OCI-LY7 (cell line): ENCODE results near the gene LIN28A. TPM values are rescaled to one million over a fixed set of nuclear protein-coding genes. Genes with fewer than 3 reads are reported as not detected.

Source experiments
- BruUV-seq: library from RNA; stranded (reverse); fragments of 400-500 nt; replicated peaks from 2 replicates; lab custom pipeline; 2021; lab: Mats Ljungman, UMichigan
- CTCF ChIA-PET: fragments of 300-600 bp; sonication (Branson Sonifier 250); formaldehyde crosslinking; loops from one replicate; lab custom pipeline; 2022; ENCODE audit warnings: antibody characterized with exemption; ENCODE audit not compliant: unreplicated experiment; lab: Charles Lee
- POLR2A ChIA-PET: fragments of 300-600 bp; sonication (Branson Sonifier 250); formaldehyde crosslinking; loops from one replicate; lab custom pipeline; 2022; ENCODE audit warnings: antibody characterized with exemption; lab: Charles Lee
- DNase-seq: peaks from one replicate; pipeline ENCODE4 v3.0.0-alpha.2; 2015; ENCODE audit warnings: low spot score
- H2AFZ ChIP-seq: fragments of 200-600 bp; sonication (generic), shearing (Covaris generic); 2 replicates; pipeline ENCODE4 v1.6.1; 2014; ENCODE audit warnings: mild to moderate bottlenecking, antibody characterized with exemption, low read length, moderate library complexity
- H3K27ac ChIP-seq: fragments of 200-600 bp; sonication (generic); 2 replicates; pipeline ENCODE4 v1.5.1; 2014; ENCODE audit warnings: mixed run types, low read depth, mild to moderate bottlenecking, moderate library complexity, low read length, inconsistent platforms; ENCODE audit not compliant: poor library complexity, severe bottlenecking
- H3K36me3 ChIP-seq: fragments of 200-600 bp; sonication (generic); 2 replicates; pipeline ENCODE4 v1.6.1; 2014; ENCODE audit warnings: mild to moderate bottlenecking, antibody characterized with exemption, low read length, moderate library complexity, mixed read lengths; ENCODE audit not compliant: insufficient read depth
- H3K4me1 ChIP-seq: fragments of 200-600 bp; sonication (generic); 2 replicates; pipeline ENCODE4 v1.5.1; 2014; ENCODE audit warnings: mild to moderate bottlenecking, low read length; ENCODE audit not compliant: insufficient read depth, poor library complexity, severe bottlenecking
- H3K4me2 ChIP-seq: fragments of 200-600 bp; sonication (generic); 2 replicates; pipeline ENCODE4 v1.6.1; 2014; ENCODE audit warnings: mild to moderate bottlenecking, low read length
- H3K4me3 ChIP-seq: fragments of 200-600 bp; sonication (generic); 2 replicates; pipeline ENCODE4 v1.5.1; 2014; ENCODE audit warnings: mild to moderate bottlenecking, low read depth, low read length; ENCODE audit not compliant: poor library complexity, severe bottlenecking
- H3K79me2 ChIP-seq: fragments of 200-600 bp; sonication (generic); 2 replicates; pipeline ENCODE4 v1.6.1; 2016; ENCODE audit warnings: low read depth, mild to moderate bottlenecking, low read length, moderate library complexity, mixed read lengths; ENCODE audit not compliant: insufficient read depth
- H3K9me2 ChIP-seq: fragments of 200-600 bp; sonication (generic); 2 replicates; pipeline ENCODE4 v1.6.1; 2016; ENCODE audit warnings: mild to moderate bottlenecking, low read length, mixed read lengths; ENCODE audit not compliant: insufficient read depth
- H3K9me3 ChIP-seq: fragments of 200-600 bp; sonication (generic); 2 replicates; pipeline ENCODE4 v1.6.1; 2014; ENCODE audit warnings: mild to moderate bottlenecking, mixed run types, low read length, mixed read lengths
- H4K20me1 ChIP-seq: fragments of 200-600 bp; sonication (generic); 2 replicates; pipeline ENCODE4 v1.6.1; 2014; ENCODE audit warnings: mild to moderate bottlenecking, antibody characterized with exemption, low read length, moderate library complexity, mixed read lengths; ENCODE audit not compliant: insufficient read depth
- EZH2phosphoT487 ChIP-seq: fragments of 200-600 bp; sonication (generic); IDR thresholded peaks from 2 replicates; pipeline ENCODE4 v1.6.1; 2018; ENCODE audit warnings: low read depth, borderline replicate concordance, mild to moderate bottlenecking, mixed run types, antibody characterized with exemption, low read length, moderate library complexity, mixed read lengths
- intact Hi-C: fragments of 100-400 bp; cut with micrococcal nuclease; formaldehyde crosslinking; loops from one replicate; pipeline ENCODE4 v1.10.0; 2022; ENCODE audit not compliant: unreplicated experiment
- total RNA-seq, 2 experiments: library from RNA; depleted of rRNA in 1 of 2; stranded (reverse); fragments of >200 nt in 1 of 2; shearing (Covaris generic) in 1 of 2; gene quantifications; 2 replicates each; pipeline ENCODE4 v1.2.3, GENCODE V29; 2014 to 2022
- TF ChIP-seq, protein P1 (sequence below): fragments of 200-600 bp; sonication (generic); conservative IDR thresholded peaks from 2 replicates; pipeline ENCODE4 v1.5.1; 2014; ENCODE audit warnings: mild to moderate bottlenecking, antibody characterized with exemption, low read length, moderate library complexity, mixed read lengths

The LIN28A gene
- total RNA-seq, 2 experiments from 2014 or later, result not detected

DNA sequence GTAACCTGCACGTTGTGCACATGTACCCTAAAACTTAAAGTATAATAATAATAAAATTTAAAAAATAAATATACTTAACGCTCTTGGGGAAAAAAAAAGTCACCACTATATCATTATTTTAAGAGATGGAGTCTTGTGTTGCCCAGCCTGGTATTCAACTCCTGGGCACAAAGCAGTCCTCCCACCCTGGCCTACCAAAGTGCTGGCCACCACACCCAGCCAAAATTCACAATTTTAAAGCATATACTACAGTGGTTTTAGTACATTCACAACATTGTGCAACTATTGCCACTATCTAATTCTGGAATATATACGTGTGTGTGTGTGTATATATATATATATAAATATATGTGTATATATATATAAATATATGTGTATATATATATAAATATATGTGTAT is 67.5 kb downstream of the LIN28A start:
- CTCF ChIA-PET, result no interaction called here
- intact Hi-C loops, result no loop called here
- peaks cover 17% of the 10 kb centered on the region for H3K79me2 ChIP-seq
- H3K9me3 ChIP-seq, result no peaks in the 10 kb centered on the region
- peaks cover 39% of the 10 kb centered on the region for H3K4me1 ChIP-seq
- no peak for DNase-seq
- no peak for TF ChIP-seq EZH2phosphoT487
- no peaks in the 10 kb centered on the region for H3K9me2 ChIP-seq
- no peak overlapping the region for H3K4me2 ChIP-seq
- H2AFZ ChIP-seq, result no peak overlapping the region
- H4K20me1 ChIP-seq, result peaks cover 18% of the 10 kb centered on the region
- H3K36me3 ChIP-seq, result peaks cover 41% of the 10 kb centered on the region
- no peak overlapping the region for H3K27ac ChIP-seq
- BruUV-seq, result no TSS peak
- POLR2A ChIA-PET, result no interaction called here
- H3K4me3 ChIP-seq, result no peak overlapping the region

GRCh38 chr1:26478988-26479387 is 68.4 kb downstream of the LIN28A start:
- H3K27ac ChIP-seq, result no peak overlapping the region
- POLR2A ChIA-PET, result interaction anchor here (0.7 kb wide), 1 partner anchor 1891 kb away, joined by 3 read pairs; no protein-coding TSS in a partner anchor

More at GRCh38 chr1:26478988-26479387, 68.4 kb downstream of the LIN28A start:
- TF ChIP-seq, protein P1, sequence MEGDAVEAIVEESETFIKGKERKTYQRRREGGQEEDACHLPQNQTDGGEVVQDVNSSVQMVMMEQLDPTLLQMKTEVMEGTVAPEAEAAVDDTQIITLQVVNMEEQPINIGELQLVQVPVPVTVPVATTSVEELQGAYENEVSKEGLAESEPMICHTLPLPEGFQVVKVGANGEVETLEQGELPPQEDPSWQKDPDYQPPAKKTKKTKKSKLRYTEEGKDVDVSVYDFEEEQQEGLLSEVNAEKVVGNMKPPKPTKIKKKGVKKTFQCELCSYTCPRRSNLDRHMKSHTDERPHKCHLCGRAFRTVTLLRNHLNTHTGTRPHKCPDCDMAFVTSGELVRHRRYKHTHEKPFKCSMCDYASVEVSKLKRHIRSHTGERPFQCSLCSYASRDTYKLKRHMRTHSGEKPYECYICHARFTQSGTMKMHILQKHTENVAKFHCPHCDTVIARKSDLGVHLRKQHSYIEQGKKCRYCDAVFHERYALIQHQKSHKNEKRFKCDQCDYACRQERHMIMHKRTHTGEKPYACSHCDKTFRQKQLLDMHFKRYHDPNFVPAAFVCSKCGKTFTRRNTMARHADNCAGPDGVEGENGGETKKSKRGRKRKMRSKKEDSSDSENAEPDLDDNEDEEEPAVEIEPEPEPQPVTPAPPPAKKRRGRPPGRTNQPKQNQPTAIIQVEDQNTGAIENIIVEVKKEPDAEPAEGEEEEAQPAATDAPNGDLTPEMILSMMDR, result no peak
- no peak for TF ChIP-seq EZH2phosphoT487
- peaks cover 32% of the 10 kb centered on the region for H3K4me1 ChIP-seq
- no peak overlapping the region for H3K4me3 ChIP-seq
- H3K9me3 ChIP-seq, result no peaks in the 10 kb centered on the region
- peaks cover 9% of the 10 kb centered on the region for H3K79me2 ChIP-seq
- no peak overlapping the region for H3K4me2 ChIP-seq
- DNase-seq, result no peak
- CTCF ChIA-PET, result no interaction called here
- intact Hi-C loops, result no loop called here
- BruUV-seq, result no TSS peak
- no peak overlapping the region for H2AFZ ChIP-seq
- no peaks in the 10 kb centered on the region for H3K9me2 ChIP-seq
- H4K20me1 ChIP-seq, result peaks cover 9% of the 10 kb centered on the region
- peaks cover 33% of the 10 kb centered on the region for H3K36me3 ChIP-seq

Other genes starting within 250 kb of the LIN28A start
- not detected in 2 replicates for gene C1orf232, start 241.9 kb upstream of the LIN28A start, total RNA-seq (2014; rRNA removed; shearing (Covaris generic))
- gene C1orf232, start 241.9 kb upstream of the LIN28A start, total RNA-seq (2022), result not detected in 2 replicates
- gene ZNF593, start 240.9 kb upstream of the LIN28A start, total RNA-seq (2014; rRNA removed; shearing (Covaris generic)), result 60.0 and 63.6 TPM in 2 replicates
- gene ZNF593, start 240.9 kb upstream of the LIN28A start, total RNA-seq (2022), result 33.0 and 42.8 TPM in 2 replicates
- gene ZNF593OS, start 239.0 kb upstream of the LIN28A start, total RNA-seq (2014; rRNA removed; shearing (Covaris generic)), result not detected in 2 replicates
- not detected in 2 replicates for gene ZNF593OS, start 239.0 kb upstream of the LIN28A start, total RNA-seq (2022)
- gene CNKSR1, start 233.3 kb upstream of the LIN28A start, total RNA-seq (2014; rRNA removed; shearing (Covaris generic)), result 0.77 and 2.5 TPM in 2 replicates
- 2.5 and 2.7 TPM in 2 replicates for gene CNKSR1, start 233.3 kb upstream of the LIN28A start, total RNA-seq (2022)
- not detected in 2 replicates for gene CATSPER4, start 220.2 kb upstream of the LIN28A start, total RNA-seq (2014; rRNA removed; shearing (Covaris generic))
- not detected in 2 replicates for gene CATSPER4, start 220.2 kb upstream of the LIN28A start, total RNA-seq (2022)
- 46.4 and 55.2 TPM in 2 replicates for gene CEP85, start 176.6 kb upstream of the LIN28A start, total RNA-seq (2014; rRNA removed; shearing (Covaris generic))
- gene CEP85, start 176.6 kb upstream of the LIN28A start, total RNA-seq (2022), result 47.1 and 53.6 TPM in 2 replicates
- 18.6 and 25.3 TPM in 2 replicates for gene SH3BGRL3, start 130.7 kb upstream of the LIN28A start, total RNA-seq (2014; rRNA removed; shearing (Covaris generic))
- gene SH3BGRL3, start 130.7 kb upstream of the LIN28A start, total RNA-seq (2022), result 58.6 and 60.9 TPM in 2 replicates
- gene UBXN11, start 104.2 kb upstream of the LIN28A start, total RNA-seq (2014; rRNA removed; shearing (Covaris generic)), result 74.2 and 75.8 TPM in 2 replicates
- 98.6 and 111 TPM in 2 replicates for gene UBXN11, start 104.2 kb upstream of the LIN28A start, total RNA-seq (2022)
- 409 and 470 TPM in 2 replicates for gene CD52, start 92.9 kb upstream of the LIN28A start, total RNA-seq (2014; rRNA removed; shearing (Covaris generic))
- gene CD52, start 92.9 kb upstream of the LIN28A start, total RNA-seq (2022), result 677 and 769 TPM in 2 replicates
- gene CRYBG2, start 56.7 kb upstream of the LIN28A start, total RNA-seq (2014; rRNA removed; shearing (Covaris generic)), result 1.3 and 4.4 TPM in 2 replicates
- 3.0 and 5.5 TPM in 2 replicates for gene CRYBG2, start 56.7 kb upstream of the LIN28A start, total RNA-seq (2022)
- not detected in 2 replicates for gene ZNF683, start 38.1 kb upstream of the LIN28A start, total RNA-seq (2014; rRNA removed; shearing (Covaris generic))
- gene ZNF683, start 38.1 kb upstream of the LIN28A start, total RNA-seq (2022), result not detected in 2 replicates
- 33.2 and 39.0 TPM in 2 replicates for gene DHDDS, start 21.5 kb downstream of the LIN28A start, total RNA-seq (2014; rRNA removed; shearing (Covaris generic))
- 43.4 and 45.1 TPM in 2 replicates for gene DHDDS, start 21.5 kb downstream of the LIN28A start, total RNA-seq (2022)
- 649 and 817 TPM in 2 replicates for gene HMGN2, start 61.6 kb downstream of the LIN28A start, total RNA-seq (2014; rRNA removed; shearing (Covaris generic))
- gene HMGN2, start 61.6 kb downstream of the LIN28A start, total RNA-seq (2022), result 990 and 1,017 TPM in 2 replicates
- 54.1 and 72.2 TPM in 2 replicates for gene RPS6KA1, start 118.9 kb downstream of the LIN28A start, total RNA-seq (2014; rRNA removed; shearing (Covaris generic))
- 83.3 and 91.0 TPM in 2 replicates for gene RPS6KA1, start 118.9 kb downstream of the LIN28A start, total RNA-seq (2022)